ENCODE results near the gene EBP.
"Not testable (repeated sequence)": the region's sequence is repeated elsewhere in the genome, so short reads cannot be mapped to it uniquely, and the experiment has no call there.

The EBP gene

GRCh38 chrX:48538641-48539344 is 17.2 kb downstream of the EBP start:
- peaks cover 3 to 5% of the 10 kb centered on the region in 2 donors for H3K4me1 ChIP-seq (ENCODE audit: control insufficient read depth in 2 of 2, insufficient read depth in 2 of 2, low read length in 2 of 2)
- H3K9me3 ChIP-seq (ENCODE audit: control insufficient read depth in 2 of 2, low read length in 2 of 2), result no peaks in the 10 kb centered on the region
- H3K36me3 ChIP-seq (ENCODE audit: control insufficient read depth in 2 of 2, insufficient read depth in 2 of 2, low read length in 2 of 2), result no peaks in the 10 kb centered on the region
- H3K27me3 ChIP-seq (ENCODE audit: control insufficient read depth in 2 of 2, insufficient read depth in 2 of 2, low read length in 2 of 2), result no peaks in the 10 kb centered on the region
- H3K27ac ChIP-seq (ENCODE audit: low read depth in 2 of 2, low read length in 2 of 2), result peak overlapping the region; percentile 62 to 85
- peak overlapping the region; percentile 27 to 76 for H3K4me3 ChIP-seq (ENCODE audit: low read length in 2 of 2)
- H3K9ac ChIP-seq (ENCODE audit: low read depth in 1 of 2, low read length in 2 of 2), result peak overlapping the region; percentile 19 to 56

- peak within 1 kb of the TSS; percentile 83 to 85 for H3K27ac ChIP-seq (ENCODE audit: low read depth in 2 of 2, low read length in 2 of 2)
- no peaks in the 10 kb centered on the region for H3K9me3 ChIP-seq (ENCODE audit: control insufficient read depth in 2 of 2, low read length in 2 of 2)
- peaks cover 3 to 5% of the 10 kb centered on the region in 2 donors for H3K4me1 ChIP-seq (ENCODE audit: control insufficient read depth in 2 of 2, insufficient read depth in 2 of 2, low read length in 2 of 2)
- H3K27me3 ChIP-seq (ENCODE audit: control insufficient read depth in 2 of 2, insufficient read depth in 2 of 2, low read length in 2 of 2), result no peaks in the 10 kb centered on the region
- peaks cover 0 to 1% of the 10 kb centered on the region in 2 donors for H3K36me3 ChIP-seq (ENCODE audit: control insufficient read depth in 2 of 2, insufficient read depth in 2 of 2, low read length in 2 of 2)
- peak within 1 kb of the TSS; percentile 54 to 90 for H3K9ac ChIP-seq (ENCODE audit: low read depth in 1 of 2, low read length in 2 of 2)
- peak within 1 kb of the TSS; percentile 76 to 77 for H3K4me3 ChIP-seq (ENCODE audit: low read length in 2 of 2)
Observed at GRCh38 chrX:48539345-48540027, 17.9 kb downstream of the EBP start, which contains the start of gene TBC1D25. TBC1D25 (plus strand) TSS chrX:48539714; CDS start chrX:48539798, 84 bp downstream.

- peak overlapping the region; percentile 83 to 85 for H3K27ac ChIP-seq (ENCODE audit: low read depth in 2 of 2, low read length in 2 of 2)
- peaks cover 3 to 5% of the 10 kb centered on the region in 2 donors for H3K4me1 ChIP-seq (ENCODE audit: control insufficient read depth in 2 of 2, insufficient read depth in 2 of 2, low read length in 2 of 2)
- H3K9ac ChIP-seq (ENCODE audit: low read depth in 1 of 2, low read length in 2 of 2), result peak overlapping the region; percentile 54 to 90
- H3K4me3 ChIP-seq (ENCODE audit: low read length in 2 of 2), result peak overlapping the region; percentile 76 to 77
- no peaks in the 10 kb centered on the region for H3K9me3 ChIP-seq (ENCODE audit: control insufficient read depth in 2 of 2, low read length in 2 of 2)
- H3K27me3 ChIP-seq (ENCODE audit: control insufficient read depth in 2 of 2, insufficient read depth in 2 of 2, low read length in 2 of 2), result no peaks in the 10 kb centered on the region
- peaks cover 3 to 4% of the 10 kb centered on the region in 2 donors for H3K36me3 ChIP-seq (ENCODE audit: control insufficient read depth in 2 of 2, insufficient read depth in 2 of 2, low read length in 2 of 2)
Observed at GRCh38 chrX:48540028-48540375, 18.4 kb downstream of the EBP start.

- Histone ChIP-seq H3K9me3 (ENCODE audit: control insufficient read depth in 2 of 2, low read length in 2 of 2) (no peaks in the 10 kb centered on the region), H3K4me1 (ENCODE audit: control insufficient read depth in 2 of 2, insufficient read depth in 2 of 2, low read length in 2 of 2) (peaks cover 3 to 5% of the 10 kb centered on the region in 2 donors), H3K9ac (ENCODE audit: low read depth in 1 of 2, low read length in 2 of 2) (no peak overlapping the region), H3K4me3 (ENCODE audit: low read length in 2 of 2) (peak overlapping the region; percentile 76 to 77), H3K27ac (ENCODE audit: low read depth in 2 of 2, low read length in 2 of 2) (peak overlapping the region in 1 of 2 donors; percentile 83), H3K27me3 (ENCODE audit: control insufficient read depth in 2 of 2, insufficient read depth in 2 of 2, low read length in 2 of 2) (no peaks in the 10 kb centered on the region), H3K36me3 (ENCODE audit: control insufficient read depth in 2 of 2, insufficient read depth in 2 of 2, low read length in 2 of 2) (peaks cover 3 to 4% of the 10 kb centered on the region in 2 donors)
Observed at GRCh38 chrX:48540480-48540879, 18.9 kb downstream of the EBP start.

- no peaks in the 10 kb centered on the region for H3K9me3 ChIP-seq (ENCODE audit: control insufficient read depth in 2 of 2, low read length in 2 of 2)
- peaks cover 3 to 5% of the 10 kb centered on the region in 2 donors for H3K4me1 ChIP-seq (ENCODE audit: control insufficient read depth in 2 of 2, insufficient read depth in 2 of 2, low read length in 2 of 2)
- H3K27ac ChIP-seq (ENCODE audit: low read depth in 2 of 2, low read length in 2 of 2), result peak overlapping the region in 1 of 2 donors; percentile 2
- no peak overlapping the region for H3K4me3 ChIP-seq (ENCODE audit: low read length in 2 of 2)
- no peaks in the 10 kb centered on the region for H3K27me3 ChIP-seq (ENCODE audit: control insufficient read depth in 2 of 2, insufficient read depth in 2 of 2, low read length in 2 of 2)
- no peak overlapping the region for H3K9ac ChIP-seq (ENCODE audit: low read depth in 1 of 2, low read length in 2 of 2)
- H3K36me3 ChIP-seq (ENCODE audit: control insufficient read depth in 2 of 2, insufficient read depth in 2 of 2, low read length in 2 of 2), result peaks cover 3 to 4% of the 10 kb centered on the region in 2 donors
Observed at GRCh38 chrX:48541140-48541814, 19.7 kb downstream of the EBP start.

- Histone ChIP-seq H3K27ac (ENCODE audit: low read depth in 2 of 2, low read length in 2 of 2) (no peak overlapping the region), H3K36me3 (ENCODE audit: control insufficient read depth in 2 of 2, insufficient read depth in 2 of 2, low read length in 2 of 2) (peaks cover 3 to 4% of the 10 kb centered on the region in 2 donors), H3K4me3 (ENCODE audit: low read length in 2 of 2) (no peak overlapping the region), H3K27me3 (ENCODE audit: control insufficient read depth in 2 of 2, insufficient read depth in 2 of 2, low read length in 2 of 2) (no peaks in the 10 kb centered on the region), H3K9ac (ENCODE audit: low read depth in 1 of 2, low read length in 2 of 2) (no peak overlapping the region), H3K4me1 (ENCODE audit: control insufficient read depth in 2 of 2, insufficient read depth in 2 of 2, low read length in 2 of 2) (no peaks in the 10 kb centered on the region), H3K9me3 (ENCODE audit: control insufficient read depth in 2 of 2, low read length in 2 of 2) (no peaks in the 10 kb centered on the region)
Observed at GRCh38 chrX:48548871-48549270, 27.3 kb downstream of the EBP start.

- H3K9me3 ChIP-seq (ENCODE audit: control insufficient read depth in 2 of 2, low read length in 2 of 2); H3K4me1 ChIP-seq (ENCODE audit: control insufficient read depth in 2 of 2, insufficient read depth in 2 of 2, low read length in 2 of 2); H3K4me3 ChIP-seq (ENCODE audit: low read length in 2 of 2); H3K27ac ChIP-seq (ENCODE audit: low read depth in 2 of 2, low read length in 2 of 2); H3K27me3 ChIP-seq (ENCODE audit: control insufficient read depth in 2 of 2, insufficient read depth in 2 of 2, low read length in 2 of 2); H3K9ac ChIP-seq (ENCODE audit: low read depth in 1 of 2, low read length in 2 of 2): not testable (repeated sequence)
- peaks cover 14 to 28% of the 10 kb centered on the region in 2 donors for H3K36me3 ChIP-seq (ENCODE audit: control insufficient read depth in 2 of 2, insufficient read depth in 2 of 2, low read length in 2 of 2)
Observed at GRCh38 chrX:48555731-48556325, 34.2 kb downstream of the EBP start.

- Histone ChIP-seq H3K9me3 (ENCODE audit: control insufficient read depth in 2 of 2, low read length in 2 of 2) (no peaks in the 10 kb centered on the region), H3K36me3 (ENCODE audit: control insufficient read depth in 2 of 2, insufficient read depth in 2 of 2, low read length in 2 of 2) (peaks cover 14 to 35% of the 10 kb centered on the region in 2 donors), H3K9ac (ENCODE audit: low read depth in 1 of 2, low read length in 2 of 2) (no peak overlapping the region), H3K4me3 (ENCODE audit: low read length in 2 of 2) (no peak overlapping the region), H3K4me1 (ENCODE audit: control insufficient read depth in 2 of 2, insufficient read depth in 2 of 2, low read length in 2 of 2) (no peaks in the 10 kb centered on the region), H3K27me3 (ENCODE audit: control insufficient read depth in 2 of 2, insufficient read depth in 2 of 2, low read length in 2 of 2) (peaks cover 2 to 3% of the 10 kb centered on the region in 2 donors), H3K27ac (ENCODE audit: low read depth in 2 of 2, low read length in 2 of 2) (no peak overlapping the region)
Observed at GRCh38 chrX:48558271-48558670, 36.7 kb downstream of the EBP start.

- Histone ChIP-seq H3K9me3 (ENCODE audit: control insufficient read depth in 2 of 2, low read length in 2 of 2) (no peaks in the 10 kb centered on the region), H3K4me3 (ENCODE audit: low read length in 2 of 2) (no peak overlapping the region), H3K27ac (ENCODE audit: low read depth in 2 of 2, low read length in 2 of 2) (no peak overlapping the region), H3K9ac (ENCODE audit: low read depth in 1 of 2, low read length in 2 of 2) (no peak overlapping the region), H3K27me3 (ENCODE audit: control insufficient read depth in 2 of 2, insufficient read depth in 2 of 2, low read length in 2 of 2) (peaks cover 2 to 3% of the 10 kb centered on the region in 2 donors), H3K36me3 (ENCODE audit: control insufficient read depth in 2 of 2, insufficient read depth in 2 of 2, low read length in 2 of 2) (peaks cover 14 to 35% of the 10 kb centered on the region in 2 donors), H3K4me1 (ENCODE audit: control insufficient read depth in 2 of 2, insufficient read depth in 2 of 2, low read length in 2 of 2) (no peaks in the 10 kb centered on the region)
Observed at GRCh38 chrX:48559636-48560035, 38.0 kb downstream of the EBP start.

Data from mucosa of rectum (tissue), 2 donors.